HG03039 (cell line): ENCODE results near the gene TCF23.
"Not testable (repeated sequence)": the region's sequence is repeated elsewhere in the genome, so short reads cannot be mapped to it uniquely, and the experiment has no call there.

Source experiments
- ATAC-seq: cut with Tn5 transposase; IDR thresholded peaks from one replicate; pipeline ENCODE4 v1.9.1; 2021; ENCODE audit warnings: mild to moderate bottlenecking, moderate library complexity; ENCODE audit not compliant: unreplicated experiment

TCF23 gene

DNA sequence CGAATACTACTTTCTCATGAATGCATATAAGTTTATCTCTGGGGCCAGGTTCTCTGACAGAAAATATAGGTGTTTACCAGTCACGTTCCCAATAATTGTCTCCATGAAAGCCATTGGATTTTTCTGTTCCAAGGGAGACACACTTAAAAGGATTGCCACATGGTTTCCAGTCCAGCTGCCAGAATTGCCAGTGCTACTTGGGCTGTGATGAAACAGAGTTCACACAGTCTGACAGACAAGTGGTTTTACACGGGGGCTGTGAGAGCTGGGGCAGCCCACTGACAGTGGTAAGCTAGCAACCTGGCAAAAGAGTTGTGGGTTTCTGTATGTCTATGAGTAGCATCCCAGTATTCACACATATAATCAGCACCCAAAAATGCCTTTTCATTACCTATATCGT lies 35.3 kb downstream of the TCF23 start:
- no peak for ATAC-seq

DNA sequence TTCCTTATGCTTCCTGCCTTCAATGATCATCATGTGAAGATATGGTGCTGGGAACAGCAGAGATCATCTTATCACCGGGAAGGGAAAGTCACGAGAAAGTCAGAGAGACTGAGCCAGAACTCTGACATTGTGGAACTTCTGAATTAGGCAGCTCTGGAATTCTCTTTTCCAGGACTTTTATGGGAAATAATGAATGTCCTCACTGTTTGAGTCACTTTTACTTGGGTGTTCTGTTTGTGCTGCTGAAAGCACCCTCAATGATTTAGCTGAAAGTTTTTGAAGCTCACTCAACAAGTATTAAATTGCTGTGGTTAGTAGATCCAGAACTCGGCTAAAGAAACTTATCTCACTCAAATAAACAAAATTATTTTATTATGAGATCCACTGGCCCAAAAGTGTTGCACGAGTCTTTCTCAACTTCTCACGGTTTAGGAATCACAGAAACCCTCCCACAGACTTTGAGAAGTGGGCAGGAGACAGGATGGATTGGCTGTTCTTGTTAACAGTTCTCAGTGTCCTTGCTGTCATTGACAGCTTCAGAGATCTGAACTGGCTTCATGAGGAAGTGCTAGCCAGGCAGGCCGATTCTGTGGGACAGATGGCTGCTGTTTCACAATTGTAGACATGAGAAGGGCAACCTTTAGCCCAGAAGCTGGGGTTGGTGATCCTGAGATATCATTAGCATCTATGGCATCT lies 36.7 kb downstream of the TCF23 start:
- ATAC-seq: no peak

DNA sequence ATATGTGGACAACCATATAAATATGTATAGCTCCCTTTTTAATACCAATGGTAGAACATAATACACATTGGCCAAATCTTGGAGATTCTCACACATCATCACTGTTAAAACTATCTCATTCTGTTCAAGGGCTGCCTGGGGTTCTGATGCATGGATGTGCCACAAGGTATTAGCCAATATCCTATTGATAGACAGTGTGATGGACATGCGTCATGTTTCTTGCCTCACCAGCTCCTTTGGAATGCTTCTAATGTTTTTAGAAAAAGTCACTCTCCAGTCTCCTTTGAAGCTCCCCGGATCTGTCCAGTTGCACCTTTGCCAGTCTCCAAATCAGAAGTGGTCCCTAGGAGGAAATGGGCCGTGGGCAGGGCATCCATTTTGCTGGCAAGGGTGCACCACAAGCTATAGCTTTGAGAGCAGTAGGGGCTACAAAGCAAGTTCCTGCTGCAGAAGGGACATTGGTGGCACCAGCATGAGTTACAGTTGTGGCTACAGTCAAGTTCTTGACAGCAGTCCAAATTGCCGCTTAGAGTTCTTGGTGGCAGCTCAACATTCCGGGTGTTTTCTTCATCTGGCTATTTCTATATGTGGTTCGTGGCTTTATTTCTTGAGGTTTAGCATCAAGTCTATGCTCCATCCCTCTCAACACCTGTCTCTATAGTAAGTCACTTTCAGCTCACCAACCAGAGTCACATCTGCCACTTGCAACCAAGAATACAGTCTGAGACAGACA lies 38.0 kb downstream of the TCF23 start:
- no peak for ATAC-seq

DNA sequence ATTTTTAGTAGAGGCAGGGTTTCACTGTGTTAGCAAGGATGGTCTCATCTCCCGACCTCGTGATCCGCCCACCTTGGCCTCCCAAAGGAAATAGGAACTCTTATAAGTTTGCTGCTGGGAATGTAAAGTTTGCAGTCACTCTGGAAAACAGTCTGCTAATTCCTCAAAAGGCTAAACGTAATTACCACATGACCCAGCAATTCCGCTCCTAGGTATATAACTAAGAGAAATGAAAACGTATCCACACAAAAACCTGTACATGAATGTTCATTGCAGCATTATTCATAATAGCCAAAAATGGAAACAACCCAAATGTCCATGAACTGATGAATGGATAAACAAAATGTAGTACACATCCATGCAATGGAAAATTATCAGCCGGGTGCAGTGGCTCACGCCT lies 41.2 kb downstream of the TCF23 start:
- no peak for ATAC-seq

DNA sequence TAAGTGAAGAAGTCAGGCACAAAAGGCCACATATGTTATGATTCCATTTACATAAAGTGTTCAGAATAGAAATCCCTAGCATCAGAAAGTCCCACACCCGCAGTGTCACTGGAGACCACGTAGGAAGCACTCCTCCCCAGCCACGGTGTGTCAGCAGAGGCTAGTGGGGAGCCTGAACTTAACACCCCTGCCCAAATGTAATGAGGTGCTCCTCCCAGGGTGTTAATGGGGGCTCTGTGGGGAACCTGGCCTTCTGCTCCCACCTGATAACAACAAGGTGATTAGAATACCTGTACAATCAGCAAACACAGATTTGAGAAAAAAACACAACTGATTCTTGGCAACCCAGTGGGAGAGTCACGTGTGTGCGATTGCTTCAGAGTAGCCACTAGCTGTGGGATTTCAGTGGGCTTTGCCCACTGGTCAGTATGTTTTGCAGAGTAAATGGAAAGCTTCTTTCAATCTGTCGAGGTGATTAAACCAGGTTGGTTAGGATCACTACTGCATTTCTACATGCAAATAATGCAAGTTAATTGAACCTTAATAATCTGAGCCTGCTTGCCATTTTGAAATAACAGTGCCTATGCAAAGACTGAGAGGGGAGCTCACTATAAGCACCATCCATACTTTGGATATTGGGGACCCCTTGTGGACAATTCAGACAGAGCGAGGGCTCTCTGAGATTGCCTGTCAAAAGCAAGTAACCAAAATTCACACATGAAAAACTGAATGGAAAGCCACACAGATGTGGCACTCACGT lies 42.4 kb downstream of the TCF23 start:
- no peak for ATAC-seq

DNA sequence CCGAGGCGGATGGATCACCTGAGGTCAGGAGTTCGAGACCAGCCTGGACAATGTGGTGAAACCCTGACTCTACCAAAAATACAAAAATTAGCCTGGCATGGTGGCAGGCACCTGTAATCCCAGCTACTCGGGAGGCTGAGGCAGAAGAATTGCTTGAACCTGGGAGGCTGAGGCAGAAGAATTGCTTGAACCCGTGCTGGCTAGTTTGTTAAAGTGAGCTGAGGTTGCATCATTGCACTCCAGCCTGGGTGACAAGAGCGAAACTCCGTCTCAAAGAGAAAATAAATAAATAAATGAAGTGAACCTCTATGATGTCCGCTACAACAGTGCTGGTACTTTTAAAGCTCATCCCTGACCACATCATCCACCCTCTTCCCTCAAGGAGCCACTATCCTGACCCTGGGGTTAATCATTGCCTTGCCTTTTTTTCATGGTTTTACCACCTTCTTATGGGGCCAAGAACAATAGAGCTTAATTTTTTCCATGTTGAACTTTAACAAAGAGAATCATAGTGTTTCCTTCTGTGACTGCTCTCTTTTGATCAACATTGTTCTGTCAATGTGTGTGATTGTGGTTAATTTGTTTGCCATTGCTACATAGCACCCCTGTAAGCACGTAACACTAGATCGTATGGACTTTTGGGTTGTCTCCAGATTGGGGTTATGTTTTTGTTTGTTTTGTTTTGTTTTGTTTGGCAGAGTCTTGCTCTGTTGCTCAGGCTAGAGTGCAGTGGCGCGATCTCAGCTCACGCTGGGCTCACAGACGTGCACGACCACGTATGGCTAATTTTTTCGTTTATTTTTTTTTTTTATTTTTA lies 45.9 kb downstream of the TCF23 start:
- no peak for ATAC-seq

DNA sequence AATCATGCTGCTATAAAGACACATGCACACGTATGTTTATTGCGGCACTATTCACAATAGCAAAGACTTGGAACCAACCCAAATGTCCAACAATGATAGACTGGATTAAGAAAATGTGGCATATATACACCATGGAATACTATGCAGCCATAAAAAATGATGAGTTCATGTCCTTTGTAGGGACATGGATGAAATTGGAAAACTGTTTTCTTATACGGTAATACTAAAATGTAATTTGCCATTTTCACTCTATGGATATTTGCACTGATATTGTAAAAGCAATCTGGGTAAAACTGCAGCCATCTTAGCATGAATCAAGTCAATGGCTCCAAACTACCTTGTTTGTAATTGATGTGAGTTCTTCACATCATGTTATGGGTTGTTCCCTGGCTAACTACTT lies 47.0 kb downstream of the TCF23 start:
- not testable (repeated sequence) for ATAC-seq

DNA sequence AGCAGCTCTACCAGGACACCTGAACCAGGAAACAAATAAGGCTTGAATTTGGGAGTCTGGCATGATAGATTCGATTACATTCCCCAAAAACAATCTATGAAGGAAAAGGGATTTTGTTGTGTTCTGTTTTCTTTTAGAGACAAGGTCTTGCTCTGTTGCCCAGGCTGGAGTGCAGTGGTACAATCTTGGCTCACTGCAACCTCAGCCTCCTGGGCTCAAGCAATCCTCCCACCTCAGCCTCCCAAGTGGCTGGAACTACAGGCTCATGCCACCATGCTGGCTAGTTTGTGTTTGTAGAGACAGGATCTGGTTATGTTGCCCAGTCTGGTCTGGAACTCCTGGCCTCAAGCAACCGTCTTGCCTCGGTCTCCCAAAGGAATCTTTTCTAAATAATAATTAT lies 49.3 kb downstream of the TCF23 start:
- ATAC-seq: not testable (repeated sequence)

DNA sequence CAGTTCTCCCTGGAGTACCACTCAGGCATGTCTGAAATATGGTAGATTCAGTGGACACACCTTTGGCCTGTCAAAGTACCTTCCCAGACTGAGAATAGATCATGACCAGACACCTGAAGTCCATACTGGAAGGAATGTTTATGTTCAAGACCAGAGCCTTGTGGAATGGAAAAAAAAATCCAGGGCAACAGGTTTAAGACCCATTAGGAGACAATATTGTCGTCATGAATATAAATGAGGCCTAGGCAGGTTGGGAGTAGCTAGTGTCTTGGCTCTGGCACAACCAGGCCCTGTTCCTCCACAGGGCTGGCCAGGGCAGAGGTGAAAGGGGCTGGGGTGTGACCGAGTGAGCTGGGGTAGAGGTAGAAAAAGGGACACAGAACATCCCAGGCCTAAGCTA lies 49.8 kb downstream of the TCF23 start:
- no peak for ATAC-seq

DNA sequence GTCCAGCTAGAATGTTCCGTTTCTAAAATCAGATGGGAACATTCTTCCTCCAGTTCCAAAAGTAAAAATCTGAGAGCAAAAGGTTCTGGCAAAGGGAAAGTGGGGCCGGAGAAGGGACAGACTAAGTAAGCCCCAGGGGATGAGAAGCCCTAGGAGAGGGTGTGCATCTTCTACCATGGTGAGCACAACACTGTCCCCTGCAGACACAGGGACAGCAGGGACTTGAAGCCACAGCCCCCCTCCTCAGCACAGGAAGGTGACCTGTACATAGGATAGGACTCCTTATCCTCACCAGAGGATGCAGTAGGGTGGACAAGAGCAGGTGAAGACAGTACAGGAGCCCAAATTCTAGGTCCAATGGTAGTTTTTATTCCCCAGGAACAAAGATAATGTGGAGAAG lies 50.4 kb downstream of the TCF23 start:
- no peak for ATAC-seq

DNA sequence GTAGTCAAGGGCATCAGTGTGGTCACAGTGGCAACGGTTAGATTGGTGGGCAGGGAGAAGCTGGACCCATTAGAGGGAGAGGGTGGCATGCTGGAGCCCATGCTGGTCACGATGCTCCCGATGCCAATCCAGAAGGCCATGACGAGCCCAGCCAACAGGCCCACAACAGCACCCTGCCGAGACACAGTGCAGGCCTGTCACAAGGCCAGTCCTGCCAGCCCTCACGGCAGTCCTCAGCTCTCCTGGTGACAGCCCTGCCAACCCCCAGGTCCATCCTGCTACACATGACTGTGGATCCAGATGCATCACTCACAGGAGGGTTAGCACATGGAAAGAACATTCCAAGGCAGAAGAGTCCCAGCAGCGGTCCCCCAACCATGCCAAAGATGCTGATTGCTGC lies 52.9 kb downstream of the TCF23 start:
- ATAC-seq: no peak

DNA sequence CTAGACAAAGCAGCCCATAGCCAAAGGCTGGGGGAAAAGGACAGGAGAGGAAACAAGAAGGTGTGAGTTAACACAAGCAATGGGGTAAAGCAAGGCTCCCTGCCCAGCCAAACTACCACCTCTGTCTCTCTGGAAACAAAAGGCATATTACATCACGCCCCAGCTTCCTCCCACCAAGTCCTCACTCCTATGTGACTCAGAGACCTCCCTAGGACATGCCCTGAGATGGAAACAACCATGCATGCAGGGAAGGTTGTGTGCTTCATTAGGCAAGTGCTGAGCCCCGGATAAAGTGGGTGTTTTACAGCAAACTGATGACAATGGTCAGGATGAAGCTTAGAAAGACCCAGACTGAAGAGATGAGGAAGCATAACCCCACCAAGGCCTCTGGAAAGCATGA lies 54.0 kb downstream of the TCF23 start:
- no peak for ATAC-seq

DNA sequence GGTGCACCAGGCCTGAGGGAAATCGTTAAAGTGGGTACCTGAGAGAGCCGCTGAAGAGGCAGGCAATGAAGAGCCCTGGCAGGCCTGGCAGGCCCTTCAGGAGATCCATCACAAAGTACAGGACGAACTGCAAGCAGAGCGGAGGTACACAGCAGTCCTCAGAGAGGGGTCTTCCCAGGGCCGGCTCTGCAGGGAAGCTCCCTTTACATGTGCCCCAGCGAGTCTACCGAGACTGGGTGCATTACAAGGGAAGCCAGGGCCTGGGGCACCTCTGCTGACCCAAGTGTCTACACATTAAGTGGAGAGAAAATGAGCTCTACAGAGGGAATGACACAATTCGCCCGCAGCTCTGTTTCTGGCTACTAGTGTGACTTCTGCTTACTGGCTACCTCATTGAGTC lies 54.9 kb downstream of the TCF23 start:
- ATAC-seq: no peak

DNA sequence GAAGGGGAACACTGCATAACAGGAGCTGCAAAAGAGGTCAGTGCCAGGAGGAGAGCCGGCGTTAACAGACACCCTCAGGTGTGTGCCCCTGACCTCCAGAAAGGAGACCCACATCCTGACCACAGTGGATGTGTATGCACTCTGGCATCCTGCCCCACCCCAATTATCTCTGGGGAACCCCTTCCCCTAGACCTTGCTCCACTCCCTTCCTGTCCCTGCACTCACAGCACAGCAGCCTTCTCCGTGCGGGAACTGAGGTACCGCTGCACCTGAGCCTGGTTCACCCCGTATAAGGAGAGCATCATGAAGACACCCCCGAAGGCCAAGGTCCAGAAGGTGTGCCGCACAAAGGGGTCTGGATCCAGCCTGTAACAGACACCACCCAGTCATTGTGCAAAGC lies 55.8 kb downstream of the TCF23 start:
- ATAC-seq: no peak

DNA sequence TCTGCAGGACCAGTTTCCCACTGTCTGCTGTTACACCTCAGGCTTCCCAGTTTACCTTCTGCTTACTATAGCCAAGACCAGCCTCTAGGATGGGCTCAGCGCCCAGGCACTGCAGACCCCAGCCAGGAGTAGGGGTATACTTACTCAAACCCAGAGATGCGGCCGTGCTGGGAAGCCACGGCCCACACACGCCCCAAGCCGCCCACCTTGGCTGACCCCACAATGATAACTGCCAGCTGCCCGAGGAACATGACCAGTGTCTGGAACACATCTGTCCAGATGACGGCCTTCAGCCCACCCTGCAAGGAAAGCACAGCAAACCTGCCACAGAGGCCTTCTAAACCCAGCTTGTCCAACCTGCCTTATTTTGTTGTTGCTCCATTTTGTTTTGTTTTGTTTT lies 56.4 kb downstream of the TCF23 start:
- no peak for ATAC-seq

DNA sequence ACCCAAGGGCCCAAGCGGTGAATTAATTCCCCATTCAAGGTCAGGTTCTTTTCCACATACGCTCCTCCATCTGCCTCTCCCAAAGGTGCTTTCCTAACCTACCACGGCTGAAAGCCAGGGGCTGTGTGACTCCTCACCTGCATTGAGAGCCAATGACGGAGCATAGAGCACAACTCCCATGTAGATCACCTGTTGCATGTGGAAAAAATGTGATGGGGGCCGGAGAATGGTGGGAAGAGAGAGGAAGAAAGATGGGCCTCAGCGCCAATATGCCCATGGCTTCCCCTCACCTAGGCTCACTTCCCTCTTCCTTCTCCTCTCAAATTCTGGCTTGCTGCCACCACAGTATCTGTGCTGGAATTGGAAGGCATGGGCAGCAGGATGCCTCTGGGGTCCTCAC lies 57.5 kb downstream of the TCF23 start:
- no peak for ATAC-seq
